HL-60 (cell line): ENCODE data around the gene DNTTIP2.

Experiments
- DNase-seq, 2 experiments: peaks; one replicate each; pipeline ENCODE4 v3.0.0-alpha.2; 2010 to 2020; ENCODE audit warnings: low read depth in 1 of 2, low spot score in 1 of 2
- H3K27ac ChIP-seq: fragments of 250-450 bp; sonication (Bioruptor Pico); replicated peaks from 2 replicates; pipeline ENCODE4 v1.5.1; 2020; ENCODE audit warnings: mild to moderate bottlenecking, moderate library complexity
- H3K27me3 ChIP-seq: fragments of 250-450 bp; sonication (Bioruptor Pico); 2 replicates; pipeline ENCODE4 v1.5.1; 2021; ENCODE audit warnings: mild to moderate bottlenecking, moderate library complexity; ENCODE audit not compliant: insufficient read depth, poor library complexity, severe bottlenecking
- H3K4me3 ChIP-seq: replicated peaks from 2 replicates; pipeline ENCODE4 v1.5.1; 2011; ENCODE audit warnings: mild to moderate bottlenecking, control low read depth, low read length; ENCODE audit not compliant: insufficient read depth
- GABPA ChIP-seq: IDR thresholded peaks from 2 replicates; pipeline ENCODE4 v1.6.1; 2012; ENCODE audit warnings: low read depth
- POLR2AphosphoS5 ChIP-seq: IDR thresholded peaks from 2 replicates; pipeline ENCODE4 v1.6.1; 2012; ENCODE audit warnings: low read depth
- SPI1 ChIP-seq: IDR thresholded peaks from 2 replicates; pipeline ENCODE4 v1.6.1; 2012; ENCODE audit warnings: low read depth, mild to moderate bottlenecking, borderline replicate concordance
- TF ChIP-seq, protein P1 (sequence below): IDR thresholded peaks from 2 replicates; pipeline ENCODE4 v1.6.1; 2012; ENCODE audit warnings: low read depth; ENCODE audit not compliant: insufficient replicate concordance
- TF ChIP-seq, protein P2 (sequence below): IDR thresholded peaks from one replicate; pipeline ENCODE4 v1.5.1; 2011; ENCODE audit warnings: low read length, control low read depth, inconsistent platforms; ENCODE audit not compliant: insufficient read depth

DNTTIP2 gene

DNA sequence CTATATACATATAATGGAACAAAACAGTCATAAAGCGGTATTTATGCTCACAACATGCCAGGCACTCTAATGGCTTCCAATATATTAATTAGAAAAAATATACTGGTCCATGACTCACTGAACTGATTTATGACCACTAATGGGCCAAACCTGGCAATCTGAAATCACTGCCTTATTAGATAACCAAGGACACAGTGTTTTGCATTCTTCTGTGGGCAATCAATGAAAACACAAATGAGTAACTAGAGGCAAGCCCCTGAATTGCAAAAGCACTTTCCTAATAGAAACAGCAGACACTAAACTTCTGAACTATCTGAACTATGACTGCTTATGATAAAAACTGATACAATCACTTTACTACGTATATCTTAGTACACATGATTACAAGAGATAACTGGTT is 26.7 kb upstream of the DNTTIP2 start:
- no peak for DNase-seq
- TF ChIP-seq, protein P1, sequence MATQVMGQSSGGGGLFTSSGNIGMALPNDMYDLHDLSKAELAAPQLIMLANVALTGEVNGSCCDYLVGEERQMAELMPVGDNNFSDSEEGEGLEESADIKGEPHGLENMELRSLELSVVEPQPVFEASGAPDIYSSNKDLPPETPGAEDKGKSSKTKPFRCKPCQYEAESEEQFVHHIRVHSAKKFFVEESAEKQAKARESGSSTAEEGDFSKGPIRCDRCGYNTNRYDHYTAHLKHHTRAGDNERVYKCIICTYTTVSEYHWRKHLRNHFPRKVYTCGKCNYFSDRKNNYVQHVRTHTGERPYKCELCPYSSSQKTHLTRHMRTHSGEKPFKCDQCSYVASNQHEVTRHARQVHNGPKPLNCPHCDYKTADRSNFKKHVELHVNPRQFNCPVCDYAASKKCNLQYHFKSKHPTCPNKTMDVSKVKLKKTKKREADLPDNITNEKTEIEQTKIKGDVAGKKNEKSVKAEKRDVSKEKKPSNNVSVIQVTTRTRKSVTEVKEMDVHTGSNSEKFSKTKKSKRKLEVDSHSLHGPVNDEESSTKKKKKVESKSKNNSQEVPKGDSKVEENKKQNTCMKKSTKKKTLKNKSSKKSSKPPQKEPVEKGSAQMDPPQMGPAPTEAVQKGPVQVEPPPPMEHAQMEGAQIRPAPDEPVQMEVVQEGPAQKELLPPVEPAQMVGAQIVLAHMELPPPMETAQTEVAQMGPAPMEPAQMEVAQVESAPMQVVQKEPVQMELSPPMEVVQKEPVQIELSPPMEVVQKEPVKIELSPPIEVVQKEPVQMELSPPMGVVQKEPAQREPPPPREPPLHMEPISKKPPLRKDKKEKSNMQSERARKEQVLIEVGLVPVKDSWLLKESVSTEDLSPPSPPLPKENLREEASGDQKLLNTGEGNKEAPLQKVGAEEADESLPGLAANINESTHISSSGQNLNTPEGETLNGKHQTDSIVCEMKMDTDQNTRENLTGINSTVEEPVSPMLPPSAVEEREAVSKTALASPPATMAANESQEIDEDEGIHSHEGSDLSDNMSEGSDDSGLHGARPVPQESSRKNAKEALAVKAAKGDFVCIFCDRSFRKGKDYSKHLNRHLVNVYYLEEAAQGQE, result no peak
- TF ChIP-seq, protein P2, sequence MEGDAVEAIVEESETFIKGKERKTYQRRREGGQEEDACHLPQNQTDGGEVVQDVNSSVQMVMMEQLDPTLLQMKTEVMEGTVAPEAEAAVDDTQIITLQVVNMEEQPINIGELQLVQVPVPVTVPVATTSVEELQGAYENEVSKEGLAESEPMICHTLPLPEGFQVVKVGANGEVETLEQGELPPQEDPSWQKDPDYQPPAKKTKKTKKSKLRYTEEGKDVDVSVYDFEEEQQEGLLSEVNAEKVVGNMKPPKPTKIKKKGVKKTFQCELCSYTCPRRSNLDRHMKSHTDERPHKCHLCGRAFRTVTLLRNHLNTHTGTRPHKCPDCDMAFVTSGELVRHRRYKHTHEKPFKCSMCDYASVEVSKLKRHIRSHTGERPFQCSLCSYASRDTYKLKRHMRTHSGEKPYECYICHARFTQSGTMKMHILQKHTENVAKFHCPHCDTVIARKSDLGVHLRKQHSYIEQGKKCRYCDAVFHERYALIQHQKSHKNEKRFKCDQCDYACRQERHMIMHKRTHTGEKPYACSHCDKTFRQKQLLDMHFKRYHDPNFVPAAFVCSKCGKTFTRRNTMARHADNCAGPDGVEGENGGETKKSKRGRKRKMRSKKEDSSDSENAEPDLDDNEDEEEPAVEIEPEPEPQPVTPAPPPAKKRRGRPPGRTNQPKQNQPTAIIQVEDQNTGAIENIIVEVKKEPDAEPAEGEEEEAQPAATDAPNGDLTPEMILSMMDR, result no peak
- no peak for TF ChIP-seq GABPA
- no peak for TF ChIP-seq SPI1
- TF ChIP-seq POLR2AphosphoS5, result no peak
- H3K27ac ChIP-seq, result no peak overlapping the region
- no peaks in the 10 kb centered on the region for H3K27me3 ChIP-seq
- no peak overlapping the region for H3K4me3 ChIP-seq

DNA sequence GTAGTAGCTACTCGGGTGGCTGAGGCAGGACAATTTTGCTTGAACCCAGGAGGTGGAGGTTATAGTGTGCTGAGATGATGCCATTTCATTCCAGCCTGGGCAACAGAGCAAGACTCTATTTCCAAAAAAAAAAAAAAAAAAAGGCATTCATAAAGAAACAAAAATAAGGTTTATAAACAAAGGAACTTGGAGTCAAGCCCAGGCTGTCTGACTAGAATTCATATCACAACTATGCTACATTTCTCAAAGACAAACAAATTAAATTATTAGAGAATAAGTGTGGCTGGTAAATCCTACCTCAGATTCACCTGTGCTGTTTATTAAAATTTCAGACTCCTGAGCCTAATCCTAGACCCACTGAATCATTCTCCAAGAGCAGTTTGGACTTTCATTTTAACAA is 26.0 kb upstream of the DNTTIP2 start:
- TF ChIP-seq GABPA (no peak), SPI1 (no peak)
- TF ChIP-seq, protein P1, result no peak
- TF ChIP-seq, protein P2, result no peak
- no peak overlapping the region for H3K27ac ChIP-seq

DNA sequence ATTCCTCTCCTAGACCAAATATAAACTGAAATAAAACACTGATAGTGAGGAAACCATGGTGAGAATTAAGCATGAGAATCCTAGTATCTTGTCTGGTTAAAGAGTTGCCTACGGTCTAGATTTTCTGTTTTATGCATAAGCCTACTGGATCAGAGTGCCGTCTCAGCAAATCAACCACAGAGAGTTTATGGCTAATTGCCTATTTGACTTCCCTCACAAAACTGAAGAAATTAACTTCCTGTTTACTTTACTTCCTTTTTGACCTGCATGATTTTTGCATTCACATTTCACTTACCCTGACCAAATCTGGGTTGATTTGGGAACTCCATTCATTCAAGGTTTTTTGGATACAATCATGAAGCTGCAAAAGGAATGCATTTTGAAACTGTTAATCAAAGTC is 25.2 kb upstream of the DNTTIP2 start:
- TF ChIP-seq GABPA, result no peak
- TF ChIP-seq SPI1, result peak; percentile 28; the same call in 1 of the 2 replicates
- H3K27me3 ChIP-seq, result no peaks in the 10 kb centered on the region
- H3K27ac ChIP-seq, result peak overlapping the region; percentile 18
- no peak overlapping the region for H3K4me3 ChIP-seq
- DNase-seq, result peak in 1 of 2 experiments; percentile 51

More for the DNA sequence above, 26.0 kb upstream of the DNTTIP2 start:
- Histone ChIP-seq H3K4me3 (no peak overlapping the region), H3K27me3 (no peaks in the 10 kb centered on the region)
- no peak for DNase-seq

DNA sequence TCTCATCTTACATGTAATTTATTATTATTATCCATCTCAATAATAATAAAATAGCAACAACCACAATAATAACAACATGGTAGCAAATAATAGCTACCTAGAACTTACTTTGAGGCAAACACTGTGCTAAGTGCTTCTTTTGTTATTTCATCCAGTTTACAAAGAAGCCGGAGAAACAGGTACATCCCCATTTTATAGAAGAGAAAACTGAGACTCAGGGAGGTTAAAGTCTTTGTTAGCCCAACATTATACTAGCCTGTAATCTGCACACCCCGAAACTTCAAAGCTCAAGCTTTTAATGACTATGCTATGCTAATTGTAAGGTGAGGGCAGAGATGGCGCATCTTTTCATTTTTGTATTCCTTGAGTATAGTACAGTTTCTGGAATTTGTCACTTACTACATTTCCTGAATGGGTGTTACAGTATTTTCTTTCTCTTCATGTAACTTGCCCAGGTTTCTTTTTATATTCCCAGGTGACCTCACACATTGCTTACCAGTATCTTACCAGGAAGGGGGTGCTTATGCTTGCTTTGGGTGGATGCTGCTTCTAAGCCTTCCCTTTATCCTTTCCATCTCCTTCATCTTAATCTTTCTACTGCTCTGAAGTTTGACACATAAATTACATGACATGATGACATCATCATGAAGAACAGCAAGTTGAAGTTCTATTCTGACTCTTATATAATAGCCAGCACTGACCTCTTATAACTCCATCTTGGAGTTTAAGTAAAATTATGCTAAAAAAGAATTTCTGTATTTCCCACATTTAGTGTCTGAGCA is 21.9 kb upstream of the DNTTIP2 start:
- TF ChIP-seq SPI1 (no peak), POLR2AphosphoS5 (no peak), GABPA (no peak)
- TF ChIP-seq, protein P2, result no peak
- TF ChIP-seq, protein P1, result no peak
- Histone ChIP-seq H3K27ac (no peak overlapping the region), H3K4me3 (no peak overlapping the region), H3K27me3 (no peaks in the 10 kb centered on the region)
- DNase-seq, result no peak
